ENCODE data around the gene PYM1. TPM values are rescaled to one million over a fixed set of nuclear protein-coding genes. Genes with fewer than 3 reads are reported as not detected.
"Not testable (repeated sequence)": the region's sequence is repeated elsewhere in the genome, so short reads cannot be mapped to it uniquely, and the experiment has no call there.

Gene PYM1
- polyA plus RNA-seq, 6 donors from 2014 or later = 60.7 to 88.1 (median 76.5) TPM

GRCh38 chr12:55875704-55876467 is 51.8 kb downstream of the PYM1 start:
- H3K36me3 Mint-ChIP-seq = peaks cover 7 to 10% of the 10 kb centered on the region in 2 donors
- no peaks in the 10 kb centered on the region for H3K27me3 Mint-ChIP-seq
- H3K4me3 Mint-ChIP-seq = no peak overlapping the region
- ATAC-seq (ENCODE audit: low read depth in 2 of 2) (no peak), DNase-seq (no peak)
- no peaks in the 10 kb centered on the region for H3K4me1 Mint-ChIP-seq
- H3K27ac Mint-ChIP-seq = no peak overlapping the region
- peaks cover 0 to 16% (median 11%) of the 10 kb centered on the region in 7 donors for H3K9me3 Mint-ChIP-seq

DNA sequence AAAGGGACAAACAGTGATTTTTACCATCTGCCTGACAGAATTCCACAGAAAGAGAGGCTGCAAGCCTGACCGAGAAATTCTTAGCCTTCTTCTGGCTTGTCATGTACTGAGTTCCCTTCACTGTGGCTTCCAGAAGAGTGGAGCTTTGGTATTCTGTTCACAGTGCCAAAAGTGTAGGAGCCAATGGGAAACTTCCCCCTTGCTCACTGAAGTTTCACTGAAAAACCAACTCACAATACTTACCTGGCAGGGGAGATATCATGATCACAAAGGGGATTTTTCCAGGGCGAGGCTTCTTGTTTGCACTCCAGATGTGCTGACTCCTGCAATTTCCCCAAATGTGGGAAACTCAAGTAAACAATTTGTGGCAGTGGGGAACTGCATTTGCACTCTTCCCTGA is 53.3 kb downstream of the PYM1 start:
- ATAC-seq (ENCODE audit: low read depth in 2 of 2) (no peak), DNase-seq (no peak)
- Mint-ChIP-seq H3K27ac (no peak overlapping the region), H3K27me3 (no peaks in the 10 kb centered on the region), H3K9me3 (peaks cover 0 to 16% (median 11%) of the 10 kb centered on the region in 7 donors), H3K36me3 (peaks cover 7 to 10% of the 10 kb centered on the region in 2 donors), H3K4me3 (no peak overlapping the region), H3K4me1 (no peaks in the 10 kb centered on the region)

DNA sequence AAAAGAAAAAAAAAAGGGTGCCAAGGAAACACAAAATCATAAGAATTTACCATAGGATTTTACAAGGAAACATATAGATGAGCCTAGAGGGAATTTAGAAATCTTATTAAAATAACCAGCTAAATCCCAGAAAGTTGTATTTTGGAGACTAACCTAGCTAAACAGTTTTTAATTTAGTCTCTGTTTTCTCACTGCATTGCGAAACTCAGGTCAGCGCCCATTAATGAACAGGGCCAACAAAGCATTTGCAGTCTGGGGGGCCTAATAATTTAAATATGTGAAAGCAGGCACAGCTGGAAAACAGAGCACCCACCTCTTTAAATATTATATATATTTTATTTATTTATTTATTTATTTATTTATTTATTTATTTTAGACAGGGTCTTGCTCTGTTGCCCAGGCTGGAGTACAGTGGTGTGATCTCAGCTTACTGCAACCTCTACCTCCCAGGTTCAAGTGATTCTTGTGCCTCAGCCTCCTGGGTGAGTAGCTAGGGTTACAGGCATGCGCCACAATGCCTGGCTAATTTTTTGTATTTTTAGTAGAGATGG is 61.2 kb downstream of the PYM1 start:
- not testable (repeated sequence) for ATAC-seq (ENCODE audit: low read depth in 2 of 2); H3K27me3 Mint-ChIP-seq; H3K9me3 Mint-ChIP-seq; H3K4me3 Mint-ChIP-seq; H3K27ac Mint-ChIP-seq; DNase-seq; H3K36me3 Mint-ChIP-seq; H3K4me1 Mint-ChIP-seq

DNA sequence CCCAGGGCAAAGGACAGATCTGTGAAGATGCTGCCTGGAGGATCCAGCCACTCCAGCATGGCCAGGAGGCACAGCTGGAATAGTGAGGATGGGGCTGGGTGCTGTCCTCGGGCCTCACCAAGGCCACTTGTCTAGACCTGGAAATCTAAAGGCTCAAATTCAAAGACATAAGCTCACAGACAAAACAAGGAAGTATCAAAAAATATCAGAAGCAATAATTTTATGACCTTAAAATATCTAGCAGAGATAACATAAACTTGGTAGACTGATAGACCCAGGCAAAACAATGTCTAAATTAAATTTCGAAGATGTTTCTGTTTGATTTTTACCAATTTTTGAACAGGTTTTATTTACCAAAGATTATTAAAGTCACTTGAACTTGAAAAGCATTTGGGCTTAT is 62.4 kb downstream of the PYM1 start:
- peaks cover 0 to 8% (median 6%) of the 10 kb centered on the region in 7 donors for H3K9me3 Mint-ChIP-seq
- H3K36me3 Mint-ChIP-seq = no peaks in the 10 kb centered on the region
- DNase-seq (no peak), ATAC-seq (ENCODE audit: low read depth in 2 of 2) (no peak)
- no peaks in the 10 kb centered on the region for H3K4me1 Mint-ChIP-seq
- no peak overlapping the region for H3K4me3 Mint-ChIP-seq
- H3K27me3 Mint-ChIP-seq = no peaks in the 10 kb centered on the region
- H3K27ac Mint-ChIP-seq = no peak overlapping the region

DNA sequence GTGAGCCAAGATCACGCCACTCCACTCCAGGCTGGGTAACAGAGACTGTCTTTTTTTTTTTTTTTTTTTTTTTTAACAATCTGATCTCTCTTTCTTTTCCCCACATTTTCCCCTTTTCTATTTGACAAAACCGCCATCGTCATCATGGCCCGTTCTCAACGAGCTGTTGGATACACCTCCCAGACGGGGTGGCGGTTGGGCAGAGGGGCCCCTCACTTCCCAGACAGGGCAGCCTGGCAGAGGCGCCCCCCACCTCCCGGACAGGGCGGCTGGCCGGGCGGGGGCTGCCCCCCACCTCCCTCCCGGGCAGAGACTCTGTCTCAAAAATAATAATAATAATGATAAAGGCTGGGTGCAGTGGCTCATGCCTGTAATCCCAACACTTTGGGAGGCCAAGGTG is 64.8 kb downstream of the PYM1 start:
- not testable (repeated sequence) for H3K27ac Mint-ChIP-seq

DNA sequence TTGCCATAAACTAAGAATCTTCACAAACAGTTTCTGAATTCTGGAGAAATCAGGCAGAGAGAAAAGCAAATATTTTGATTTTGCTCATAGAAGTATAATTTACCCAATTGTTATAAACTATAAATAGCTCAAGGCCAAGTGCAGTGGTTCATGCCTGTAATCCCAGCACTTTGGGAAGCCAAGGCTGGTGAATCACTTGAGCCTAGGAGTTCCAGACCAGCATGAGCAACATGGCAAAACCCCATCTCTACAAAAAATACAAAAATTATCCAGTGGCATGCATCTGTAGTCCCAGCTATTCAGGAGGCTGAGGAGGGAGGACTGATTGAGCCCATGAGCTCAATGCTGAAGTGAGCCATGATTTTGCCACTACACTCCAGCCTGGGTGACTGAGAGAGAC is 65.4 kb downstream of the PYM1 start:
- Mint-ChIP-seq H3K4me3 (no peak overlapping the region), H3K36me3 (no peaks in the 10 kb centered on the region), H3K4me1 (no peaks in the 10 kb centered on the region), H3K27me3 (no peaks in the 10 kb centered on the region), H3K27ac (no peak overlapping the region), H3K9me3 (peaks cover 0 to 8% (median 6%) of the 10 kb centered on the region in 7 donors)
- DNase-seq (no peak), ATAC-seq (ENCODE audit: low read depth in 2 of 2) (no peak)

More for the DNA sequence above, 64.8 kb downstream of the PYM1 start:
- H3K36me3 Mint-ChIP-seq; ATAC-seq (ENCODE audit: low read depth in 2 of 2); DNase-seq; H3K4me1 Mint-ChIP-seq; H3K4me3 Mint-ChIP-seq; H3K27me3 Mint-ChIP-seq; H3K9me3 Mint-ChIP-seq: not testable (repeated sequence)

DNA sequence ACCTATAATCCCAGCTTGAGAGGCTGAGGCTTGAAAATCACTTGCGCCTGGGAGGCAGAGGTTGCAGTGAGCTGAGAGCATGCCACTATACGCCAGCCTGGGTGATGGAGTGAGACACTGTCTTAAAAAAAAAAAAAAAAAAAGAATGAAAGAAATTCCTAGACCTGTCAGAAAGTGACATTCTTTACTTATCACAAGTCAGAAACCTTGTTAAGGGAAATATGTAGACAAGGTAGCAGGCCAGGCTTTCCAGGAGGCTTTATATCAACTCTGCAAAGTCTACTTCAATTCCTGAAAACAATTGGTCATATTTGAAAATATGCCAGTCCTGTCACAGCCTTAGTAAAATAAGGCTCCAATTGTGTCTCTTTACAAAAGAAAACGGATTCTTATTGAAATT is 65.8 kb downstream of the PYM1 start:
- H3K9me3 Mint-ChIP-seq = peaks cover 0 to 8% (median 6%) of the 10 kb centered on the region in 7 donors
- H3K4me3 Mint-ChIP-seq = no peak overlapping the region
- no peaks in the 10 kb centered on the region for H3K36me3 Mint-ChIP-seq
- no peaks in the 10 kb centered on the region for H3K4me1 Mint-ChIP-seq
- H3K27me3 Mint-ChIP-seq = no peaks in the 10 kb centered on the region
- no peak overlapping the region for H3K27ac Mint-ChIP-seq
- DNase-seq = no peak
- no peak for ATAC-seq (ENCODE audit: low read depth in 2 of 2)

GRCh38 chr12:55861396-55861795 is 66.3 kb downstream of the PYM1 start:
- no peaks in the 10 kb centered on the region for H3K36me3 Mint-ChIP-seq

GRCh38 chr12:55852740-55853139 is 75.0 kb downstream of the PYM1 start:
- Mint-ChIP-seq H3K27me3 (peaks cover 0 to 23% (median 19%) of the 10 kb centered on the region in 3 donors), H3K9me3 (no peaks in the 10 kb centered on the region), H3K36me3 (no peaks in the 10 kb centered on the region), H3K27ac (no peak overlapping the region), H3K4me3 (no peak overlapping the region), H3K4me1 (no peaks in the 10 kb centered on the region)
- ATAC-seq (ENCODE audit: low read depth in 2 of 2) = no peak
- DNase-seq = no peak

More at GRCh38 chr12:55861396-55861795, 66.3 kb downstream of the PYM1 start:
- Mint-ChIP-seq H3K9me3 (peaks cover 0 to 8% (median 6%) of the 10 kb centered on the region in 7 donors), H3K27ac (no peak overlapping the region), H3K4me3 (no peak overlapping the region), H3K4me1 (no peaks in the 10 kb centered on the region), H3K27me3 (no peaks in the 10 kb centered on the region)
- DNase-seq (no peak), ATAC-seq (ENCODE audit: low read depth in 2 of 2) (no peak)

Other genes with a start within 250 kb of the PYM1 start
- under 1 TPM in 2 of 6 donors, not detected in 4; 0.14 to 0.36 TPM for gene ITGA7, start 220.0 kb downstream of the PYM1 start, polyA plus RNA-seq (ENCODE audit: low read depth in 6 of 6)
- 100 to 1,000 TPM; 152 to 259 (median 180) TPM for gene BLOC1S1, start 211.8 kb downstream of the PYM1 start, polyA plus RNA-seq (ENCODE audit: low read depth in 6 of 6)
- gene RDH5, start 207.5 kb downstream of the PYM1 start, polyA plus RNA-seq (ENCODE audit: low read depth in 6 of 6) = 1 to 10 TPM in 3 of 6 donors, under 1 TPM in 2, not detected in 1; 0.61 to 3.1 (median 1.3) TPM
- gene CD63, start 198.9 kb downstream of the PYM1 start, polyA plus RNA-seq (ENCODE audit: low read depth in 6 of 6) = 100 to 1,000 TPM; 115 to 150 (median 142) TPM
- gene GDF11, start 184.8 kb downstream of the PYM1 start, polyA plus RNA-seq (ENCODE audit: low read depth in 6 of 6) = 1 to 10 TPM in 3 of 6 donors, under 1 TPM in 3; 0.40 to 1.4 (median 0.83) TPM
- gene SARNP, start 110.2 kb downstream of the PYM1 start, polyA plus RNA-seq (ENCODE audit: low read depth in 6 of 6) = 100 to 1,000 TPM in 4 of 6 donors, 10 to 100 TPM in 2; 92.8 to 128 (median 106) TPM
- gene ORMDL2, start 109.9 kb downstream of the PYM1 start, polyA plus RNA-seq (ENCODE audit: low read depth in 6 of 6) = 100 to 1,000 TPM in 3 of 6 donors, 10 to 100 TPM in 3; 73.9 to 114 (median 98.1) TPM
- 10 to 100 TPM; 29.0 to 46.9 (median 37.4) TPM for gene DNAJC14, start 98.3 kb downstream of the PYM1 start, polyA plus RNA-seq (ENCODE audit: low read depth in 6 of 6)
- gene MMP19, start 85.0 kb downstream of the PYM1 start, polyA plus RNA-seq (ENCODE audit: low read depth in 6 of 6) = under 1 TPM in 1 of 6 donors, not detected in 5; 0.21 TPM
- gene DGKA, start 3.3 kb upstream of the PYM1 start, polyA plus RNA-seq (ENCODE audit: low read depth in 6 of 6) = 100 to 1,000 TPM in 1 of 6 donors, 10 to 100 TPM in 5; 64.0 to 119 (median 65.9) TPM
- gene PMEL, start 38.1 kb upstream of the PYM1 start, polyA plus RNA-seq (ENCODE audit: low read depth in 6 of 6) = under 1 TPM in 1 of 6 donors, not detected in 5; 0.38 TPM
- 10 to 100 TPM in 5 of 6 donors, 1 to 10 TPM in 1; 10.0 to 18.6 (median 11.9) TPM for gene CDK2, start 38.9 kb upstream of the PYM1 start, polyA plus RNA-seq (ENCODE audit: low read depth in 6 of 6)
- gene RAB5B, start 46.2 kb upstream of the PYM1 start, polyA plus RNA-seq (ENCODE audit: low read depth in 6 of 6) = 10 to 100 TPM; 58.4 to 77.7 (median 68.8) TPM
- gene SUOX, start 69.4 kb upstream of the PYM1 start, polyA plus RNA-seq (ENCODE audit: low read depth in 6 of 6) = under 1 TPM in 4 of 6 donors, not detected in 2; 0.18 to 0.58 (median 0.31) TPM
- under 1 TPM in 5 of 6 donors, not detected in 1; 0.14 to 0.32 (median 0.25) TPM for gene IKZF4, start 93.1 kb upstream of the PYM1 start, polyA plus RNA-seq (ENCODE audit: low read depth in 6 of 6)
- gene RPS26, start 114.0 kb upstream of the PYM1 start, polyA plus RNA-seq (ENCODE audit: low read depth in 6 of 6) = 100 to 1,000 TPM; 199 to 764 (median 532) TPM
- not detected for gene ERBB3, start 152.3 kb upstream of the PYM1 start, polyA plus RNA-seq (ENCODE audit: low read depth in 6 of 6)
- 100 to 1,000 TPM; 124 to 141 (median 132) TPM for gene PA2G4, start 176.7 kb upstream of the PYM1 start, polyA plus RNA-seq (ENCODE audit: low read depth in 6 of 6)
- gene RPL41, start 188.7 kb upstream of the PYM1 start, polyA plus RNA-seq (ENCODE audit: low read depth in 6 of 6) = 1,000 to 10,000 TPM; 5,503 to 9,903 (median 8,851) TPM
- 1 to 10 TPM; 1.0 to 7.8 (median 3.4) TPM for gene ZC3H10, start 190.4 kb upstream of the PYM1 start, polyA plus RNA-seq (ENCODE audit: low read depth in 6 of 6)
- 100 to 1,000 TPM; 145 to 293 (median 196) TPM for gene ESYT1, start 200.4 kb upstream of the PYM1 start, polyA plus RNA-seq (ENCODE audit: low read depth in 6 of 6)
- gene MYL6B, start 224.7 kb upstream of the PYM1 start, polyA plus RNA-seq (ENCODE audit: low read depth in 6 of 6) = 10 to 100 TPM; 14.2 to 35.1 (median 20.2) TPM
- gene MYL6, start 230.5 kb upstream of the PYM1 start, polyA plus RNA-seq (ENCODE audit: low read depth in 6 of 6) = 1,000 to 10,000 TPM; 1,680 to 2,679 (median 1,914) TPM

Measured in naive B cell (primary cell).